GM12892 (cell line): Measurements from ENCODE around the gene TGFBR2.
"Not testable (repeated sequence)": the region's sequence is repeated elsewhere in the genome, so short reads cannot be mapped to it uniquely, and the experiment has no call there.

Source experiments
- POLR2A ChIP-seq: IDR thresholded peaks from 2 replicates; pipeline ENCODE4 v1.6.1; 2011; ENCODE audit warnings: low read depth, low read length, control low read depth
- POLR2AphosphoS5 ChIP-seq: IDR thresholded peaks from 2 replicates; pipeline ENCODE4 v1.6.1; 2011; ENCODE audit warnings: low read depth, low read length, control low read depth

GRCh38 chr3:30624480-30624879 lies 18.1 kb downstream of the TGFBR2 start:
- not testable (repeated sequence) for TF ChIP-seq POLR2A, POLR2AphosphoS5
